Body of pancreas (tissue), 4 donors: Measurements from ENCODE around the gene EPHB2. TPM values are rescaled to one million over a fixed set of nuclear protein-coding genes. Genes with fewer than 3 reads are reported as not detected.

Source experiments
- ATAC-seq: fragments of 150-250 bp; one replicate; pipeline ENCODE4 v1.9.1; 2016
- DNase-seq, 4 donors: peaks; one replicate each; pipeline ENCODE4 v3.0.0-alpha.2; 2019
- H3K27ac ChIP-seq, 4 donors: fragments of 200-600 bp; sonication (generic); 1 replicate in 3 of 4; 2 replicates in 1 of 4; pipeline versions ENCODE4 v1.5.1 to v1.6.1; 2016 to 2019; ENCODE audit warnings: mild to moderate bottlenecking in 1 of 4, mixed read lengths in 1 of 4, moderate library complexity in 1 of 4
- H3K27me3 ChIP-seq, 2 donors: fragments of 200-600 bp; sonication (generic); one replicate each; pipeline ENCODE4 v1.6.0; 2016; ENCODE audit warnings: mild to moderate bottlenecking in 1 of 2
- H3K36me3 ChIP-seq, 2 donors: fragments of 200-600 bp; sonication (generic); replicated peaks in 1 of 2; 2 replicates each; pipeline ENCODE4 v1.5.1; 2016; ENCODE audit warnings: low read depth in 2 of 2; ENCODE audit not compliant: insufficient read depth in 1 of 2
- H3K4me1 ChIP-seq: fragments of 200-600 bp; sonication (generic); one replicate; pipeline ENCODE4 v1.6.0; 2016
- H3K4me3 ChIP-seq, 2 donors: fragments of 200-600 bp; sonication (generic); 1 replicate in 1 of 2; 2 replicates in 1 of 2; pipeline ENCODE4 v1.5.1; 2016 to 2019
- H3K9me3 ChIP-seq, 3 donors: fragments of 200-600 bp; sonication (generic); 1 replicate in 2 of 3; 2 replicates in 1 of 3; pipeline ENCODE4 v1.5.1; 2016
- POLR2A ChIP-seq, 3 donors: fragments of 450-650 bp; IDR thresholded peaks; one replicate each; pipeline ENCODE4 v1.6.1; 2016; ENCODE audit warnings: antibody characterized with exemption in 3 of 3, mild to moderate bottlenecking in 2 of 3
- WGBS, 2 donors: methylation state at CpG; one replicate each; pipeline ENCODE4 v1.1.5; 2017; 5-methylcytosine and 5-hydroxymethylcytosine counted together
- intact Hi-C: fragments of 100-400 bp; cut with DNase I; formaldehyde crosslinking; loops from one replicate; pipeline ENCODE4 v1.15.1; 2023
- total RNA-seq, 2 donors: library from RNA; depleted of rRNA; stranded (reverse); fragments of >200 nt; gene quantifications; one replicate each; pipeline ENCODE4 v1.1.0, GENCODE V29; 2016
- TF ChIP-seq, protein P1 (sequence below), 7 experiments: fragments of 450-650 bp in 4 of 7; fragments of 200-600 bp in 3 of 7; sonication (generic) in 3 of 7; IDR thresholded peaks; one replicate each; pipeline ENCODE4 v1.5.1; 2016 to 2019; ENCODE audit warnings: antibody characterized with exemption in 7 of 7

EPHB2 gene
- total RNA-seq, 2 donors from 2014 or later, result 2.9 to 7.9 TPM

DNA sequence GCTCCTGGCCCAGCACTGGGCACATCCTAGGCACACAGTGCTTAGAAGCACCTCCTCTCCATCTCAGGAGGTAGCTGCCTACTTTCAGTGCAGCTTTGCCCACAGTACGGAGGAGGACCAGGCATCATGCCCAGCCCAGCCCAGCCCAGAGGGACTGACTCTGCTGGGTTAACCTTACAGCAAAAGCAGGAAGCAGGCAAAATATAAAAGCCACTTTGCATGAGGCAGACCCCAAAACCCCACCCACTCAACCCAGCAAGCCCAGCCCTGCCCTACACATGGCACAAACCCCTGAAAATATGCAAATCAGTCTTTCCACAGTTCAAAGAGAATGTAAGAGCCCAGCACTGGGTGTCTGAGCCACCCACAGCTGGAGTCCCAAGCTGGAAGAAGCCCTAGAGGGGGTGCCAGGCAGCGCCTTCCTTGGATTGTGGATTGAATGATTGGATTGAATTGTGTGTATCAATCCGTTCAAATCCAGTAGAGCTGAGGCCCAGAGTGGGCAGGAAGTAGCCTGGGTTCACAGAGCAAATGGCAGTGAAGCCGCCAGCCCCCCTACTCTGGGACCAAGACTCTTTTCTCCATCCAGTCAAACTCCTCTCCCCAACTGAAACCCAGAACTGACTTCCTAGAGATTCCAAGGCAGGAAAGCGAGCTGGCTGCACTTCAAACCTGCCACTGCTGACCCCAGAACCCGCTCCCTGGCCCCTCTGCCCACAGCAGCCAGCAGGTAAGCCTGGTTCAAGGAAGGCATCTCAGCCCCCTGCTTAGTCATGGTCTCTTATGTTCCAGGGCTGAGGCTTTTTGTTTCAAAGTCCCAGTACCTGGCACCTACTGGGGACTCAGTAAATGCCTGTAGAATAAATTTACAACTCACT lies 144.3 kb downstream of the EPHB2 start:
- intact Hi-C loops, result no loop called here
- H3K36me3 ChIP-seq, result no peaks in the 10 kb centered on the region
- H3K9me3 ChIP-seq, result no peaks in the 10 kb centered on the region
- H3K4me3 ChIP-seq, result no peak overlapping the region
- H3K27me3 ChIP-seq, result no peaks in the 10 kb centered on the region
- 76% methylated on average over 5 to 6 of the region's 6 CpGs for WGBS, 2 donors
- DNase-seq (no peak), ATAC-seq (no peak)
- no peak for TF ChIP-seq POLR2A (IDR thresholded peaks at IDR 0.05)
- TF ChIP-seq, protein P1, sequence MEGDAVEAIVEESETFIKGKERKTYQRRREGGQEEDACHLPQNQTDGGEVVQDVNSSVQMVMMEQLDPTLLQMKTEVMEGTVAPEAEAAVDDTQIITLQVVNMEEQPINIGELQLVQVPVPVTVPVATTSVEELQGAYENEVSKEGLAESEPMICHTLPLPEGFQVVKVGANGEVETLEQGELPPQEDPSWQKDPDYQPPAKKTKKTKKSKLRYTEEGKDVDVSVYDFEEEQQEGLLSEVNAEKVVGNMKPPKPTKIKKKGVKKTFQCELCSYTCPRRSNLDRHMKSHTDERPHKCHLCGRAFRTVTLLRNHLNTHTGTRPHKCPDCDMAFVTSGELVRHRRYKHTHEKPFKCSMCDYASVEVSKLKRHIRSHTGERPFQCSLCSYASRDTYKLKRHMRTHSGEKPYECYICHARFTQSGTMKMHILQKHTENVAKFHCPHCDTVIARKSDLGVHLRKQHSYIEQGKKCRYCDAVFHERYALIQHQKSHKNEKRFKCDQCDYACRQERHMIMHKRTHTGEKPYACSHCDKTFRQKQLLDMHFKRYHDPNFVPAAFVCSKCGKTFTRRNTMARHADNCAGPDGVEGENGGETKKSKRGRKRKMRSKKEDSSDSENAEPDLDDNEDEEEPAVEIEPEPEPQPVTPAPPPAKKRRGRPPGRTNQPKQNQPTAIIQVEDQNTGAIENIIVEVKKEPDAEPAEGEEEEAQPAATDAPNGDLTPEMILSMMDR (IDR thresholded peaks at IDR 0.05), result no peak
- H3K4me1 ChIP-seq, result peaks cover 8% of the 10 kb centered on the region
- no peak overlapping the region for H3K27ac ChIP-seq

DNA sequence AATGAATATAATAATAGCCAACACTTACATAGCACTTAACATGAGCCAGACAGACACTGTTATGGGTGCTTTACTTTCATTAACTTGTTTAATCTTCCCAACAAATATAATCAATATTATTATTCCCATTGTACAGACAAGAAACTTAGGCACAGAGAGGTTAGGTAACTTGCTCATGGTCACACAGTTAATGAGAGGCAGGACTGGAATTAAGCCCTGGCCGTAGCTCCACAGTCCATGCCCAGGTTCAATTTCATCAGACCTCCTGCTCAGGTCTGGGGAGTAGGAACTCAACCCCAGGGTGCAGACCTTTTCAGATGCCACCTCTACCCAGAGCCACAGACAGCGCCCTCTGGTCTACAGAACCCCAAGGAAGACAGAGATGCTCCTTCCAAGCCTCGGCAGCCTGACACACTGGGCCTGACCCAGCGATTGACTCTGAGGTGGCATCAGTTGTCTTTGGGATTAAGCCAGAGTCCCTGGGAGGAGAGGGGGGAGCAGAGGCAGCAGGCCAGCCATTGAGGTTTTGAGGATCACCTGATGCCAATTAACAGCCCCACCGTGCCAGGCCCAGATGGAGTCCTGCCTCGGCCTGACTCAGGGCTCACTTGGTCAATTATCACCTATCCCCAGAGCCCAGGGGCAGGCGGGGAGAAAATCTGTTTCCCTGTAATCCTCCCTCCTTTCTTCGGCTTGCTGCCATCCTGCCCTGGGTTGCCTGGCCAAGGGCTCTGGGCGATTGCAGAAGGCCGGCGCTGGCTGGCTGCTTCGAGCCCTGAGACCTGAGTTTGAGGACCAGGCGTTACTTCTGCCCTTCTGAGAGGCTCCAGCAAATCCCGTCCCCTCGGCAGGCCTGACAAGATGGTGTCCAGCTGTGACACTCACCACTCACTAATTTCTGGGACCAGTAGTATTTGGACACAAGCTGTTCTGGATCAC lies 145.3 kb downstream of the EPHB2 start:
- WGBS, 2 donors, result 63 to 84% methylated on average over 6 to 15 of the region's 15 CpGs

DNA sequence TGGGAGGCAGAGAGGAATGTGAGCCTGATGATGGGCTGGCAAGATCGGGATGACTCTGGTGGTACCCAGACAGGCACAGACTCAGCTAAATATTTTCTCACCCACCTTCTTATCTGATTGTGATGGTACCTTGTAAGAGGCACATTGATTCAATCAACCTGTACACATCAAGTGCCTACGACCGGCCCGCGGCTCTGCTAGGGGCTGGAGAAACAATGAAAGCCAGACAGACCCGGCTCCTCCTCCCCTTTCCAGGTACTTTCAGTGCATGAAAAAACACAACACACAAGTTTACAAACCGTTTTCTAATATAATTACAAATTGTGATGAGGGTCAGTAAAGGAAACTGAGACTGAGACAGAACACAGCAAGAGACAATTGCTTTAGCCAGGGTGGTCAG lies 147.0 kb downstream of the EPHB2 start:
- no peak for DNase-seq
- intact Hi-C loops, result no loop called here
- H3K9me3 ChIP-seq, result no peaks in the 10 kb centered on the region
- WGBS, 2 donors, result 80% methylated on average over 7 of the region's 7 CpGs
- ATAC-seq, result no peak
- H3K4me3 ChIP-seq, result no peak overlapping the region
- H3K36me3 ChIP-seq, result no peaks in the 10 kb centered on the region
- no peak overlapping the region for H3K27ac ChIP-seq
- H3K27me3 ChIP-seq, result no peaks in the 10 kb centered on the region
- TF ChIP-seq, protein P1 (IDR thresholded peaks at IDR 0.05), result no peak
- TF ChIP-seq POLR2A (IDR thresholded peaks at IDR 0.05), result no peak
- no peaks in the 10 kb centered on the region for H3K4me1 ChIP-seq

More for the DNA sequence above, 145.3 kb downstream of the EPHB2 start:
- Histone ChIP-seq H3K36me3 (no peaks in the 10 kb centered on the region), H3K27ac (no peak overlapping the region), H3K4me3 (no peak overlapping the region), H3K4me1 (no peaks in the 10 kb centered on the region), H3K9me3 (no peaks in the 10 kb centered on the region), H3K27me3 (no peaks in the 10 kb centered on the region)
- DNase-seq (no peak), ATAC-seq (no peak)
- intact Hi-C loops, result no loop called here
- TF ChIP-seq, protein P1 (IDR thresholded peaks at IDR 0.05), result no peak
- no peak for TF ChIP-seq POLR2A (IDR thresholded peaks at IDR 0.05)

DNA sequence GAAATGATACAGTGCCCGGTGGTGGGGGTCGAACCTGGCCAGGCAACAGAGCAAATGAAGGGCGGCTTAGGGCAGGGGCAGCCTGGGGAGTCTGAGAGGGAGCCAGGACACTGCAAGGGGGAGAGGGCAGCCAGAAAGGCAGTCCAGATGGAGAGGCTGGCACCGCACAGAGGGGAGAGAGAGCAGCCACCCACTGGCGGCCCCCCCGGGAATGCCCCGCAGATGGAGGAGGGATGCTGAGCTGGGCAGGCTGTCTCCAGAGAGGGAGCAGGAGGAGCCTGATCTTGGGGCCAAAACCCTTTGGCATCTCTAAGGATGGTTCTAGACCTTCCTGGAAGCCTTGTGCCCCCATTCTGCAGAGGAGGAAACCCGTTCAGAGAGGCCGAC lies 149.8 kb downstream of the EPHB2 start:
- no peaks in the 10 kb centered on the region for H3K4me1 ChIP-seq
- no peaks in the 10 kb centered on the region for H3K27me3 ChIP-seq
- H3K4me3 ChIP-seq, result no peak overlapping the region
- no peaks in the 10 kb centered on the region for H3K9me3 ChIP-seq
- 85 to 91% methylated on average over 8 to 9 of the region's 9 CpGs for WGBS, 2 donors
- no peak overlapping the region for H3K27ac ChIP-seq
- no peaks in the 10 kb centered on the region for H3K36me3 ChIP-seq
- no peak for TF ChIP-seq POLR2A (IDR thresholded peaks at IDR 0.05)
- TF ChIP-seq, protein P1 (IDR thresholded peaks at IDR 0.05), result no peak
- intact Hi-C loops, result no loop called here
- DNase-seq, result no peak
- ATAC-seq, result no peak
